ENCODE results near the gene ADAMTS17.
A peak's percentile ranks its signal among the peaks of the same experiment; 100 is the strongest.
"Not testable (repeated sequence)": the region's sequence is repeated elsewhere in the genome, so short reads cannot be mapped to it uniquely, and the experiment has no call there.

Gene ADAMTS17

DNA sequence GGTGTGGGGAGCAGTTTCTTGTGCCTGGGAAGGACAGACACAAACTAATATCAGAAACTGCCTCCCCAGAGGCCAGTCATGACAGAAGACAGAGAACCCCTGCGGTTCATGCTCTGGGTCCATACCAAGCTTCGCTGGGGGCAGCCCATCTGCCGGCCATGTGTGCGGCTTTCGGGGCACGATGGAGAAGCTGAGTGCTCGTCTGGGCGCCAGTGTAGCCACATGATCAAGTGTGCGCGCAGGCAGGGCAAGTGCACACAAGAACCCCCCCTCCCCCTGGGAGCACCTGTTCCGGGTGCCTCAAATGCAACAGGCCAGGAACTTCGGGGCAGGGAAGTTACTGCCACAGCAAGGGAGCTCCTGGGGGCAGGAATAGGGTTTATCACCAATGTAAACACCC, 1.8 kb downstream of the ADAMTS17 start:
- TF ChIP-seq, protein P1, sequence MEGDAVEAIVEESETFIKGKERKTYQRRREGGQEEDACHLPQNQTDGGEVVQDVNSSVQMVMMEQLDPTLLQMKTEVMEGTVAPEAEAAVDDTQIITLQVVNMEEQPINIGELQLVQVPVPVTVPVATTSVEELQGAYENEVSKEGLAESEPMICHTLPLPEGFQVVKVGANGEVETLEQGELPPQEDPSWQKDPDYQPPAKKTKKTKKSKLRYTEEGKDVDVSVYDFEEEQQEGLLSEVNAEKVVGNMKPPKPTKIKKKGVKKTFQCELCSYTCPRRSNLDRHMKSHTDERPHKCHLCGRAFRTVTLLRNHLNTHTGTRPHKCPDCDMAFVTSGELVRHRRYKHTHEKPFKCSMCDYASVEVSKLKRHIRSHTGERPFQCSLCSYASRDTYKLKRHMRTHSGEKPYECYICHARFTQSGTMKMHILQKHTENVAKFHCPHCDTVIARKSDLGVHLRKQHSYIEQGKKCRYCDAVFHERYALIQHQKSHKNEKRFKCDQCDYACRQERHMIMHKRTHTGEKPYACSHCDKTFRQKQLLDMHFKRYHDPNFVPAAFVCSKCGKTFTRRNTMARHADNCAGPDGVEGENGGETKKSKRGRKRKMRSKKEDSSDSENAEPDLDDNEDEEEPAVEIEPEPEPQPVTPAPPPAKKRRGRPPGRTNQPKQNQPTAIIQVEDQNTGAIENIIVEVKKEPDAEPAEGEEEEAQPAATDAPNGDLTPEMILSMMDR (conservative IDR thresholded peaks at IDR 0.05): no peak
- TF ChIP-seq ZFX (IDR thresholded peaks at IDR 0.05): no peak
- no peak overlapping the region for H3K27ac ChIP-seq

DNA sequence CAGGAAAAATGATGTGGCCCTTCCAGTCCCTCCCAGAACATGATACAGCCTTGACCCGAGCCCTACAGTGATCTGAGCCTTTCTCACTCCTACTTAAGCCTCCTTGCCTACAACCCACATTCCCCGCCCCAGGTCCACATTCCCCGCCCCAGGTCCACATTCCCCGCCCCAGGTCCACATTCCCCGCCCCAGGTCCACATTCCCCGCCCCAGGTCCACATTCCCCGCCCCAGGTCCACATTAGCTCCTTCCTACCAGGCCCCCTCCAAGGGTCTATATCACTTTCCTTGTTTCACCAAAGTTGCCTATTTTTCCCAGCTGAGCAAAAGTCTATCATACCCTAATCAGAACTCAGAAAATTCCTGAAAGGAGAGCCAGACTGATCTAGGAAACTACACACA, 2.3 kb downstream of the ADAMTS17 start:
- TF ChIP-seq, protein P1 (conservative IDR thresholded peaks at IDR 0.05): 0 out of 2 replicates have a peak, but pooled peaks have one; percentile 14
- not testable (repeated sequence) for H3K27ac ChIP-seq

DNA sequence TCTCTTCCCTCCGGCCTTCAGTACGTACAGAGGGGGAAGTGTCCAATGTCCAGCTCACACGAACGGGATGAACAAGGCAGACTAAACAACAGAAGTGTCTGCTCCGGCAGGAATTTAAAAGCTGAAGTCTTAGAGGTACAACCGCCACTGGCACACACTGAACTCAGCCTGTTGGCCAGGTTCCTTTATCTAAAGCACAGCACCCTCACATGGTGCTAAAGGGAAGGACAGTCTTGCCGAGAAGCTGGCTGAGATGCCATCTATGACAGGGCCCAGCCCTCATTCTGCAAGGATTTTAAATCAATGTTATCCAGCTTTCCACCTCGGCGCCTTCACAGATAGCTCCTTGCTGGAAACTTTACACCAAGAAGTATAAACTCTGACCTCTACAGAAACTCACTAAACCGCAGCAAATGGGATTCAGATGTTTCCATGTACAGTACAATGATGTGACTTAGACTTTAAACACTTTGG, 2.8 kb downstream of the ADAMTS17 start:
- TF ChIP-seq, protein P1 (conservative IDR thresholded peaks at IDR 0.05): peak; percentile 85
- TF ChIP-seq ZFX (IDR thresholded peaks at IDR 0.05): no peak
- H3K27ac ChIP-seq: no peak overlapping the region

DNA sequence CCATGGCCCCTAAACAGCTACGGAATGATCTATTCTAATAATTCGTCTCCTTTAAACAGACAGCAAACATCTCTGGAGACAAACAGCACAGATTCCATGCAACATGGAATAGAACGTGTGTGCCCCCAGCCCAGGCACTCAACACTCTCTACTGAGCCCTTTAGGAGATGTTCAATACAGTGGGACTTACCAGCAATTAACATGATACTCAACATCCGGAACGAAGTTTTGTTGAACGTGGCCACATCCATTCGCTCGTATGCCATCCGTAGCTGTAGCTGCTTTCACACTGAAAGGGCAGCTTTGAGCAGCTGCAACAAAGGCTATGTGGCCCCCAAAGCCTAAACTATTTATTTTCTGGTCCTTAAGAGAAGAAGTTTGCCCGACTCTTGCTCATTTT, 3.5 kb downstream of the ADAMTS17 start:
- TF ChIP-seq ZFX (IDR thresholded peaks at IDR 0.05): no peak

DNA sequence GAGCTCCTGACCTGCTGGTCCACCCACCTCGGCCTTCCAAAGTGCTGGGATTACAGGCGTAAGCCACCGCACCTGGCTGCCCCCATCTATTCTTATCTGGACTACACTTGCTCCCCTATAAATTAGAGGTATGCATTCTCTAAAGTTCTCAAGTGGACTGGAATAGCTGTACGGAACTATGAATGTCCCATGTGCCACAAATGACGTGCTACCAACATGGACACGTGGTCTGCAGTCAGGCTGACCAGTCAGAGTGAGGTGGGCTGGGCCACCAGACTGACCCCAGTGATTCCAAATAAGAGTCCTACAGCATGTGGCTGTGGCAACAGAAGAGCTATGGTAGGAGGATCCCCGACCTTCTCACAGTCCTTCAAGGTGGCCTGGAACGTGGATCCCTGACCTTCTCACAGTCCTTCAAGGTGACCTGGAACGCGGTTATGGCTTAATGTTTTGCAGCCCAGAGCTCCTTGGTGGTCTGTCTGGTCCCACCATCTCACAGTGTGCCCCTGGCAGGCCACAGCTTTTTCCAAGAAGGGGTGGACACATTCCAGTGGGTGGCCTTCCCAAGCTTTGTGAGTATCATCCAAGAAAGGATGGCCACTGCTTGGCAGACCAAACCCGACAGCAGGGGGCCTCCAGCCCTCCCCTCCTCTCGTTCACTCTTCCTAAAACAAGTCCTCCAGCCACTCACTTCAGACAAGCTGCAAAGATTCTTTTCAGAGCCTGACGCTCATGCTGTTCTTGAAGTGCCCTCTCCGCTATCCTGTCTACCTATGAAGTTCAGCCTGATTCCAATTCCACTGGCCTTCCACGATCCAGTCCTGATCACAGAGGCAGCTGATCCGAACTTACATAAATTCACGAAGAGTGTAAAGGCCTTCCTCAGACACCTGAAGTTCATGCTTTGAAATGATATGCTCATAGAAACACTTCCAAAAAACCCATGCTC, 4.4 kb downstream of the ADAMTS17 start:
- TF ChIP-seq, protein P1 (conservative IDR thresholded peaks at IDR 0.05): no peak
- no peak for TF ChIP-seq ZFX (IDR thresholded peaks at IDR 0.05)
- H3K27ac ChIP-seq: no peak overlapping the region

More for the DNA sequence above, 3.5 kb downstream of the ADAMTS17 start:
- H3K27ac ChIP-seq: no peak overlapping the region

DNA sequence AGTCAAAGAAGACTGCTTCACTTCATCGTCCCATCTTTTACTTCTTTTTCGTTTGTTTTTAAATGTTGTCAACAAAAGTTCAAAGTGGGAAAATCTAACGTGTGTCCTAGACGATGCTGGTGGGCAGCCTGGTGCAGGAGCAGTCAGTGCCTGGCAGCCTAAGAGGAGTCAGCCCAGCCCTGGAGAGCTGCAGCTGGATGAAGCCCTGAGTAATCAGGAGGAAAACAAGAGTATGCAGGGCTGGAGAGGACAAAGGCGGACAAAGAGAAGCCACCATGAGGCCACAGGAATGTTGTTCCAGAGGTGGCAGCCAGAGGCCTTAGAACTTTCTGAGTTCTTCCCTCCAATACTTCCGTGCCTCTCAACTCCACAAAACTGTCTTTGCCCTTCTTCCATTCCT, 5.7 kb downstream of the ADAMTS17 start:
- TF ChIP-seq ZFX (IDR thresholded peaks at IDR 0.05): no peak
- TF ChIP-seq, protein P1 (conservative IDR thresholded peaks at IDR 0.05): no peak
- no peak overlapping the region for H3K27ac ChIP-seq

DNA sequence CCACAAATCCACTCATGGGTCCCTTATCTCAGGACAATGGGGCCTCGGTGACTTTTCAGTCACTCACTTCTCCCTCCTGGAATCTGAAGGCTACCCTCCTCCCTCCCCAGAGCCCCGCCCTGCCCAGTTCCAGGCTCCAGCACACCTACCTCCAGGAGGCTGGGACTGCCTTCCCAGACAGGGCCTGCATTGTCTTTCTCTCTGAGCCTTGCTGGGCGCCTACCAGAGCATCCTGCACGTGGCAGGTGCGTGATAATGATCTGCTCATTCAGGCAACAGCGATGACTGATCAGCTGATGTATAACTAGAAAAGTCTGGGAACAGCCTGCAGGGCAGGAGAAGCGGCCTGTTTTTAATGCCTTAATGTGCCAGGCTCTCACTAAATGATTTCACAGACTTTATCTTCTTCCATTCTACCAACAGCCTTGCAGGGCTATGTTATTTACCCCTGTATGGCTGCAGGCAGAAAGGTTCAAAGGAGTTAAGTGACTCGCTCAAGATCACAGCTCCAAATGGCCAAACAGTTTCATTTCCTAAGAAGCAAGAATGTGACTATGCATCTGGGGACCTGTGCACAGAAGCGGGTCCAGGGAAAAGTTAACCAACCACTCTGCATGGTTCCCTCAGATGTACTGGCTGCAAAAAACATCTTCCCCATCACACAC, 6.3 kb downstream of the ADAMTS17 start:
- no peak for TF ChIP-seq ZFX (IDR thresholded peaks at IDR 0.05)
- TF ChIP-seq, protein P1 (conservative IDR thresholded peaks at IDR 0.05): no peak

More for the DNA sequence above, 6.3 kb downstream of the ADAMTS17 start:
- no peak overlapping the region for H3K27ac ChIP-seq
